Embryonic facial prominence (tissue), 1 donor: Measurements from ENCODE around the gene USP25.

Source experiments
- DNase-seq: peaks from one replicate; pipeline ENCODE4 v3.0.0-alpha.2; 2016; ENCODE audit errors: extremely low spot score

The USP25 gene

GRCh38 chr21:15856813-15857212 lies 127.0 kb downstream of the USP25 start:
- DNase-seq = no peak

- DNase-seq = no peak
These were observed 128.0 kb downstream of the USP25 start for GRCh38 chr21:15857740-15858139.

GRCh38 chr21:15860541-15860940 lies 130.8 kb downstream of the USP25 start:
- DNase-seq = no peak

GRCh38 chr21:15868940-15869339 lies 139.2 kb downstream of the USP25 start:
- DNase-seq = no peak

GRCh38 chr21:15870819-15871218 lies 141.0 kb downstream of the USP25 start:
- DNase-seq = no peak

GRCh38 chr21:15872236-15872635 lies 142.5 kb downstream of the USP25 start:
- DNase-seq = no peak

GRCh38 chr21:15874615-15875014 lies 144.8 kb downstream of the USP25 start:
- no peak for DNase-seq

- DNase-seq = no peak
These were observed 145.5 kb downstream of the USP25 start for GRCh38 chr21:15875286-15875685.

- no peak for DNase-seq
These were observed 164.1 kb downstream of the USP25 start for GRCh38 chr21:15893902-15894301.

GRCh38 chr21:15894596-15894995 lies 164.8 kb downstream of the USP25 start:
- peak; percentile 63 for DNase-seq

GRCh38 chr21:15895142-15896106 lies 165.6 kb downstream of the USP25 start:
- no peak for DNase-seq

GRCh38 chr21:15896501-15896900 lies 166.7 kb downstream of the USP25 start:
- DNase-seq = no peak

- DNase-seq = no peak
These were observed 174.6 kb downstream of the USP25 start for GRCh38 chr21:15904389-15904788.

- DNase-seq = no peak
These were observed 178.4 kb downstream of the USP25 start for GRCh38 chr21:15908187-15908586.

GRCh38 chr21:15928196-15928595 lies 198.4 kb downstream of the USP25 start:
- DNase-seq = no peak

- DNase-seq = no peak
These were observed 199.1 kb downstream of the USP25 start for GRCh38 chr21:15928686-15929425.

GRCh38 chr21:15929536-15929935 lies 199.8 kb downstream of the USP25 start:
- no peak for DNase-seq
